Gastroesophageal sphincter (tissue), 3 donors: ENCODE measurements around the gene GABBR1.

Source experiments
- CTCF ChIP-seq, 4 experiments: fragments of 200-600 bp in 2 of 4; fragments of 450-650 bp in 2 of 4; sonication (generic) in 1 of 4; IDR thresholded peaks; one replicate each; pipeline ENCODE4 v1.5.1; 2017 to 2019; ENCODE audit warnings: antibody characterized with exemption in 4 of 4, mild to moderate bottlenecking in 2 of 4, moderate library complexity in 2 of 4
- POLR2A ChIP-seq, 2 donors: fragments of 450-650 bp; IDR thresholded peaks; one replicate each; pipeline ENCODE4 v1.6.1; 2017; ENCODE audit warnings: antibody characterized with exemption in 2 of 2, mild to moderate bottlenecking in 2 of 2, moderate library complexity in 1 of 2

GRCh38 chr6:29566856-29567255 is 66.1 kb downstream of the GABBR1 start:
- TF ChIP-seq CTCF (IDR thresholded peaks at IDR 0.05) (no peak), POLR2A (IDR thresholded peaks at IDR 0.05) (no peak)
